ENCODE measurements around the gene FRYL.
"Not testable (repeated sequence)": the region's sequence is repeated elsewhere in the genome, so short reads cannot be mapped to it uniquely, and the experiment has no call there.

FRYL gene

GRCh38 chr4:48640699-48641098 lies 139.4 kb downstream of the FRYL start:
- TF ChIP-seq CTCF (IDR thresholded peaks at IDR 0.05; ENCODE audit: insufficient read depth, low read length, poor library complexity, severe bottlenecking): no peak
- H3K4me3 ChIP-seq (replicated peaks; ENCODE audit: low read depth, low read length): no peak overlapping the region
- H3K27me3 ChIP-seq (replicated peaks; ENCODE audit: control insufficient read depth, insufficient read depth, low read length): no peaks in the 10 kb centered on the region
- DNase-seq (ENCODE audit: extremely low read depth, insufficient read length): no peak
- H3K36me3 ChIP-seq (ENCODE audit: control insufficient read depth, insufficient read depth, low read length): peaks cover 1% of the 10 kb centered on the region; the same call in 1 of the 2 replicates

DNA sequence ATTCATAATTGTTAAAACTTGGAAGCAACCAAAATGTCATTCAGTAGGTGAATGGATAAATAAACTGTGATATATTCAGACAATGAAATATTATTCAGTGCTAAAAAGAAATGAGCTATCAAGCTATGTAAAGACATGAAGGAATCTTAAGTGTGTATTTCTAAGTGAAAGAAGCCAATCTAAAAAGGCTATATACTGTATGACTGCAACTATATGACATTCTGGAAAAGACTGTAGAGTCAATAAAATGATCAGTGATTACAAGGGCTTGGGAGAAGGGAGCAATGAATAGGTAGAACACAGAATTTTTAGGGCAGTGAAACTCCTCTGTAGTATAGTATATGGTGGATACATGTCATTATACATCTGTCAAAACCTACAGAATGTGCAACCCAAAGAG lies 139.9 kb downstream of the FRYL start:
- no peaks in the 10 kb centered on the region for H3K27me3 ChIP-seq (replicated peaks; ENCODE audit: control insufficient read depth, insufficient read depth, low read length)

GRCh38 chr4:48639807-48640206 lies 140.3 kb downstream of the FRYL start:
- H3K36me3 ChIP-seq (ENCODE audit: control insufficient read depth, insufficient read depth, low read length): peaks cover 1% of the 10 kb centered on the region; the same call in 1 of the 2 replicates
- no peak for DNase-seq (ENCODE audit: extremely low read depth, insufficient read length)
- TF ChIP-seq CTCF (IDR thresholded peaks at IDR 0.05; ENCODE audit: insufficient read depth, low read length, poor library complexity, severe bottlenecking): no peak
- no peaks in the 10 kb centered on the region for H3K27me3 ChIP-seq (replicated peaks; ENCODE audit: control insufficient read depth, insufficient read depth, low read length)
- no peak overlapping the region for H3K4me3 ChIP-seq (replicated peaks; ENCODE audit: low read depth, low read length)

More for the DNA sequence above, 139.9 kb downstream of the FRYL start:
- Histone ChIP-seq H3K4me3 (replicated peaks; ENCODE audit: low read depth, low read length) (no peak overlapping the region), H3K36me3 (ENCODE audit: control insufficient read depth, insufficient read depth, low read length) (peaks cover 1% of the 10 kb centered on the region; the same call in 1 of the 2 replicates)
- no peak for TF ChIP-seq CTCF (IDR thresholded peaks at IDR 0.05; ENCODE audit: insufficient read depth, low read length, poor library complexity, severe bottlenecking)
- no peak for DNase-seq (ENCODE audit: extremely low read depth, insufficient read length)

GRCh38 chr4:48638586-48638985 lies 141.5 kb downstream of the FRYL start:
- not testable (repeated sequence) for DNase-seq (ENCODE audit: extremely low read depth, insufficient read length); H3K27me3 ChIP-seq (replicated peaks; ENCODE audit: control insufficient read depth, insufficient read depth, low read length); H3K4me3 ChIP-seq (replicated peaks; ENCODE audit: low read depth, low read length); H3K36me3 ChIP-seq (ENCODE audit: control insufficient read depth, insufficient read depth, low read length)

DNA sequence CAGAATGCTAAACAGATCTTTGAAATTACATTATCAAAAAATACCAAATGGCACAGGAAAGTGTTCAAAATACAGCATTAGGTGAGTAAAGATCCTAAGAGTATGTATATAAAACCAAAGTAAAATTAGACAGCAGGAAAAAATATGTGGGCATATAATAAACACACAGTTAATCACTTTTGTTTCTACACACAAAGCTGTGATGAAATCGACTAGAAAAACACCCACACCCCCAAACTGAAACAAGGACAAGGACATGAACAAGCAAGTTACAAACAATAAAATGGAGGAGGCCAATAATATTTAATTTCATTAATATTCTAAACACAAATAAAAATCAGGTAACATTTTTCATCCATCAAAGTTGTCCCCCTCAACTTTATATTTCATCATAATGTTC lies 143.2 kb downstream of the FRYL start:
- Histone ChIP-seq H3K4me3 (replicated peaks; ENCODE audit: low read depth, low read length) (no peak overlapping the region), H3K36me3 (ENCODE audit: control insufficient read depth, insufficient read depth, low read length) (no peaks in the 10 kb centered on the region), H3K27me3 (replicated peaks; ENCODE audit: control insufficient read depth, insufficient read depth, low read length) (no peaks in the 10 kb centered on the region)
- no peak for TF ChIP-seq CTCF (IDR thresholded peaks at IDR 0.05; ENCODE audit: insufficient read depth, low read length, poor library complexity, severe bottlenecking)
- DNase-seq (ENCODE audit: extremely low read depth, insufficient read length): no peak

- no peak for DNase-seq (ENCODE audit: extremely low read depth, insufficient read length)
- no peak for TF ChIP-seq CTCF (IDR thresholded peaks at IDR 0.05; ENCODE audit: insufficient read depth, low read length, poor library complexity, severe bottlenecking)
- Histone ChIP-seq H3K4me3 (replicated peaks; ENCODE audit: low read depth, low read length) (no peak overlapping the region), H3K36me3 (ENCODE audit: control insufficient read depth, insufficient read depth, low read length) (no peaks in the 10 kb centered on the region), H3K27me3 (replicated peaks; ENCODE audit: control insufficient read depth, insufficient read depth, low read length) (no peaks in the 10 kb centered on the region)
These were observed 144.1 kb downstream of the FRYL start for GRCh38 chr4:48635980-48636379.

All from GM06990 (cell line).